Measurements from ENCODE around the gene C3orf33. TPM values are rescaled to one million over a fixed set of nuclear protein-coding genes. Genes with fewer than 3 reads are reported as not detected.

The C3orf33 gene
- total and polyA plus RNA-seq, 2 of the 8 experiments (the other 6 are each of a cell fraction or from before 2014, with no cell fraction given): 3.4 to 4.5 TPM

GRCh38 chr3:155790272-155790925 lies 15.7 kb downstream of the C3orf33 start (continued):
- no peak for TF ChIP-seq HDAC2 (IDR thresholded peaks at IDR 0.05; ENCODE audit: borderline replicate concordance in 1 of 2, low read depth in 2 of 2, low read length in 2 of 2)

Measured in H1 (cell line).